Esophagus squamous epithelium (tissue), 4 donors: ENCODE measurements around the gene FGGY.

Experiments used
- POLR2A ChIP-seq, 4 donors: fragments of 450-650 bp; IDR thresholded peaks; one replicate each; pipeline ENCODE4 v1.6.1; 2017; ENCODE audit warnings: antibody characterized with exemption in 4 of 4, mild to moderate bottlenecking in 4 of 4, moderate library complexity in 3 of 4
- TF ChIP-seq, protein P1 (sequence below), 6 experiments: fragments of 450-650 bp in 4 of 6; fragments of 200-600 bp in 2 of 6; sonication (generic) in 2 of 6; IDR thresholded peaks; one replicate each; pipeline ENCODE4 v1.5.1; 2016 to 2019; ENCODE audit warnings: antibody characterized with exemption in 6 of 6, mild to moderate bottlenecking in 4 of 6, moderate library complexity in 4 of 6

GRCh38 chr1:59388191-59388590, 91.3 kb downstream of the FGGY start:
- TF ChIP-seq, protein P1, sequence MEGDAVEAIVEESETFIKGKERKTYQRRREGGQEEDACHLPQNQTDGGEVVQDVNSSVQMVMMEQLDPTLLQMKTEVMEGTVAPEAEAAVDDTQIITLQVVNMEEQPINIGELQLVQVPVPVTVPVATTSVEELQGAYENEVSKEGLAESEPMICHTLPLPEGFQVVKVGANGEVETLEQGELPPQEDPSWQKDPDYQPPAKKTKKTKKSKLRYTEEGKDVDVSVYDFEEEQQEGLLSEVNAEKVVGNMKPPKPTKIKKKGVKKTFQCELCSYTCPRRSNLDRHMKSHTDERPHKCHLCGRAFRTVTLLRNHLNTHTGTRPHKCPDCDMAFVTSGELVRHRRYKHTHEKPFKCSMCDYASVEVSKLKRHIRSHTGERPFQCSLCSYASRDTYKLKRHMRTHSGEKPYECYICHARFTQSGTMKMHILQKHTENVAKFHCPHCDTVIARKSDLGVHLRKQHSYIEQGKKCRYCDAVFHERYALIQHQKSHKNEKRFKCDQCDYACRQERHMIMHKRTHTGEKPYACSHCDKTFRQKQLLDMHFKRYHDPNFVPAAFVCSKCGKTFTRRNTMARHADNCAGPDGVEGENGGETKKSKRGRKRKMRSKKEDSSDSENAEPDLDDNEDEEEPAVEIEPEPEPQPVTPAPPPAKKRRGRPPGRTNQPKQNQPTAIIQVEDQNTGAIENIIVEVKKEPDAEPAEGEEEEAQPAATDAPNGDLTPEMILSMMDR (IDR thresholded peaks at IDR 0.05), result no peak
- TF ChIP-seq POLR2A (IDR thresholded peaks at IDR 0.05), result no peak
